A673 (cell line): Measurements from ENCODE around the gene BNIPL. TPM values are rescaled to one million over a fixed set of nuclear protein-coding genes. Genes with fewer than 3 reads are reported as not detected.

Experiments used
- BruUV-seq: library from RNA; stranded (reverse); fragments of 400-500 nt; replicated peaks from 2 replicates; lab custom pipeline; 2021; lab: Mats Ljungman, UMichigan
- CTCF ChIA-PET: fragments of 300-600 bp; sonication (Branson Sonifier 250); formaldehyde crosslinking; loops from one replicate; lab custom pipeline; 2022; ENCODE audit warnings: antibody characterized with exemption; lab: Charles Lee
- POLR2A ChIA-PET: fragments of 300-600 bp; sonication (Branson Sonifier 250); formaldehyde crosslinking; loops from one replicate; lab custom pipeline; 2022; ENCODE audit warnings: antibody characterized with exemption; ENCODE audit not compliant: low non-redundant PET; lab: Charles Lee
- DNase-seq: peaks from one replicate; pipeline ENCODE4 v3.0.0-alpha.2; 2015; ENCODE audit warnings: low spot score
- H3K27ac ChIP-seq: fragments of 200-600 bp; sonication (generic); 2 replicates; pipeline ENCODE4 v1.5.1; 2016; ENCODE audit warnings: mixed run types, low read depth, mild to moderate bottlenecking, mixed read lengths, antibody characterized with exemption, low read length; ENCODE audit not compliant: poor library complexity, severe bottlenecking
- H3K27me3 ChIP-seq: fragments of 200-600 bp; sonication (generic); replicated peaks from 2 replicates; pipeline ENCODE4 v1.6.1; 2017; ENCODE audit warnings: mixed run types, low read depth, mild to moderate bottlenecking, mixed read lengths, antibody characterized with exemption, low read length; ENCODE audit not compliant: insufficient read depth, poor library complexity
- H3K36me3 ChIP-seq: fragments of 200-600 bp; sonication (generic); 2 replicates; pipeline ENCODE4 v1.6.1; 2016; ENCODE audit warnings: mixed run types, mild to moderate bottlenecking, mixed read lengths, antibody characterized with exemption, low read length; ENCODE audit not compliant: insufficient read depth, poor library complexity, severe bottlenecking
- H3K4me1 ChIP-seq: fragments of 200-600 bp; sonication (generic); 2 replicates; pipeline ENCODE4 v1.6.1; 2017; ENCODE audit warnings: mixed run types, mild to moderate bottlenecking, mixed read lengths, antibody characterized with exemption, low read length; ENCODE audit not compliant: insufficient read depth, poor library complexity, severe bottlenecking
- H3K4me3 ChIP-seq: fragments of 200-600 bp; sonication (generic); 2 replicates; pipeline ENCODE4 v1.5.1; 2016; ENCODE audit warnings: low read depth, mixed run types, mild to moderate bottlenecking, mixed read lengths, low read length; ENCODE audit not compliant: poor library complexity, severe bottlenecking
- H3K9me3 ChIP-seq: fragments of 200-600 bp; sonication (generic); 2 replicates; pipeline ENCODE4 v1.6.1; 2016; ENCODE audit warnings: mixed run types, low read depth, mild to moderate bottlenecking, mixed read lengths, antibody characterized with exemption, low read length; ENCODE audit not compliant: poor library complexity, severe bottlenecking
- EZH2 ChIP-seq: fragments of 200-600 bp; sonication (generic); IDR thresholded peaks from 2 replicates; pipeline ENCODE4 v1.6.1; 2017; ENCODE audit warnings: borderline replicate concordance, low read depth, mild to moderate bottlenecking, mixed read lengths, antibody characterized with exemption, low read length; ENCODE audit not compliant: poor library complexity, severe bottlenecking
- intact Hi-C: fragments of 100-400 bp; cut with micrococcal nuclease; formaldehyde crosslinking; loops from one replicate; pipeline ENCODE4 v1.10.0; 2022; ENCODE audit not compliant: unreplicated experiment
- total RNA-seq: library from RNA; stranded (reverse); gene quantifications from 2 replicates; pipeline ENCODE4 v1.2.3, GENCODE V29; 2021
- TF ChIP-seq, protein P1 (sequence below): fragments of 300-800, 200-600 bp; sonication (generic); conservative IDR thresholded peaks from 2 replicates; pipeline ENCODE4 v1.5.1; 2017; ENCODE audit warnings: low read depth, mild to moderate bottlenecking, antibody characterized with exemption, low read length, moderate library complexity, mixed read lengths

The BNIPL gene
- total RNA-seq, 1 experiment from 2014 or later = 3.5 TPM

DNA sequence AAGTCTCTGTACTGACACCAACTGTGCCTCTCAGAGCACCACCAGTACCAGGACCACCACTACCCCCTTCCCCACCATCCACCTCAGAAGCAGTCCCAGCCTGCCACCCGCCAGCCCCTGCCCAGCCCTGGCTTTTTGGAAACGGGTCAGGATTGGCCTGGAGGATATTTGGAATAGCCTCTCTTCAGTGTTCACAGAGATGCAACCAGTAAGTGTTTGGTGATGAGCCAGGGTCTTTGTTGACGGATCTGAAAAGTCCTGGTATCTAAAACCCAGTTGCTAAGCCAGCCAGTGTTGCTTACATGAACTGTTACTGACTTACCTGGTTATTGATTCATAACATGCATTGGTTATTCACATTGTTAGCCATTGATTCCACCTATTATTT lies 12.3 kb downstream of the BNIPL start:
- DNase-seq = no peak
- ChIA-PET CTCF (interaction anchor here (0.8 to 1.8 kb wide), 2 partner anchors 12 to 24 kb away, joined by 4 to 13 read pairs; partner anchors contain the start of gene MLLT11), POLR2A (no interaction called here)
- Histone ChIP-seq H3K9me3 (no peaks in the 10 kb centered on the region), H3K4me3 (peak overlapping the region; percentile 70), H3K27ac (peak overlapping the region; percentile 64), H3K27me3 (no peaks in the 10 kb centered on the region), H3K36me3 (peaks cover 17% of the 10 kb centered on the region), H3K4me1 (peaks cover 4% of the 10 kb centered on the region)
- no TSS peak for BruUV-seq
- TF ChIP-seq EZH2 = no peak
- TF ChIP-seq, protein P1, sequence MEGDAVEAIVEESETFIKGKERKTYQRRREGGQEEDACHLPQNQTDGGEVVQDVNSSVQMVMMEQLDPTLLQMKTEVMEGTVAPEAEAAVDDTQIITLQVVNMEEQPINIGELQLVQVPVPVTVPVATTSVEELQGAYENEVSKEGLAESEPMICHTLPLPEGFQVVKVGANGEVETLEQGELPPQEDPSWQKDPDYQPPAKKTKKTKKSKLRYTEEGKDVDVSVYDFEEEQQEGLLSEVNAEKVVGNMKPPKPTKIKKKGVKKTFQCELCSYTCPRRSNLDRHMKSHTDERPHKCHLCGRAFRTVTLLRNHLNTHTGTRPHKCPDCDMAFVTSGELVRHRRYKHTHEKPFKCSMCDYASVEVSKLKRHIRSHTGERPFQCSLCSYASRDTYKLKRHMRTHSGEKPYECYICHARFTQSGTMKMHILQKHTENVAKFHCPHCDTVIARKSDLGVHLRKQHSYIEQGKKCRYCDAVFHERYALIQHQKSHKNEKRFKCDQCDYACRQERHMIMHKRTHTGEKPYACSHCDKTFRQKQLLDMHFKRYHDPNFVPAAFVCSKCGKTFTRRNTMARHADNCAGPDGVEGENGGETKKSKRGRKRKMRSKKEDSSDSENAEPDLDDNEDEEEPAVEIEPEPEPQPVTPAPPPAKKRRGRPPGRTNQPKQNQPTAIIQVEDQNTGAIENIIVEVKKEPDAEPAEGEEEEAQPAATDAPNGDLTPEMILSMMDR = no peak
- intact Hi-C loops = no loop called here

DNA sequence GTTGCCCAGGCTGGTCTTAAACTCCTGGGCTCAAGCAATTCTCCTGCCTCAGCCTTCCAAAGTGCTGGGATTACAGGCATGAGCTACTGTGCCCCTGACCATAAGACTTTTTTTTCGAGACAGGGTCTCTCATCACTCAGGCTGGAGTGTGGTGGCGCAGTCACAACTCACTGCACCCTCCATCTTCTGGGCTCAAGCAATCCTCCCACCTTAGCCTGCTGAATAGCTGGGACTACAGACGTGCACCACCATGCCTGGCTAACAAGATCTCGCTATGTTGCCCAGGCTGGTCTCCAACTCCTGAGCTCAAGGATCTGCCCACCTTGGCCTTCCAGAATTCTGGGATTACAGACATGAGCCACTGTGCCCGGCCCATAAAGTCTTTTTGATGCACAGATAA lies 13.1 kb downstream of the BNIPL start:
- H3K36me3 ChIP-seq = peaks cover 26% of the 10 kb centered on the region
- no peak overlapping the region for H3K27ac ChIP-seq
- ChIA-PET POLR2A (no interaction called here), CTCF (no interaction called here)
- H3K27me3 ChIP-seq = no peaks in the 10 kb centered on the region
- DNase-seq = no peak
- H3K9me3 ChIP-seq = no peaks in the 10 kb centered on the region
- H3K4me3 ChIP-seq = no peak overlapping the region
- BruUV-seq = no TSS peak
- intact Hi-C loops = no loop called here
- TF ChIP-seq, protein P1 = no peak
- no peak for TF ChIP-seq EZH2
- H3K4me1 ChIP-seq = peaks cover 4% of the 10 kb centered on the region

DNA sequence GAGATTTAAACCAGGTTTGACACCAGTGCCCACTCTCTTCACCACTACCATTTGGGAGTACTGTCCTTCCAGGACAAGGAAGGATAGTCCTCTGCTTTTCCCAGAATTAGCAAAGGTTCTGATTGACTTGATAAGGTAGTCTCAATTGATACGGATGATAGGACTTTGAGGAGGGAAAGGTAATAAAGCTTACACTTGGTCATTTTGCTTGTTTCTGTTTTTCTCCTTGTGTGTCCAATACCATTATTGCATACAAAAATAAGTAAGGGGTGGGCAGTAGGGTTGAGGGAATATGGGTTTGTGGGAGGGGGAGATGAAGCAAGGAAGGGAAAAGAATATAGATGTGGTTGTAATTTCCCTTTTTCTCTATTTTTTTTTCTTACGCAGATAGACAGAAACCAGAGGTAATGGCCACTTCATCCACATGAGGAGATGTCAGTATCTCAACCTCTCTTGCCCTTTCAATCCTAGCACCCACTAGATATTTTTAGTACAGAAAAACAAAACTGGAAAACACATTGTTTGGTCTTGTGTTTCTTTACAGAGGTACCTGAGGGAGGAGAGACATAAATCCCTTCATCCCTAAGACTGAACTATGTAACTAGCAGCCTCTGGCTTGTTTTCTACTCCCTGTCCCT lies 13.8 kb downstream of the BNIPL start:
- no TSS peak for BruUV-seq
- POLR2A ChIA-PET = no interaction called here

More for the DNA sequence above, 13.8 kb downstream of the BNIPL start:
- H3K36me3 ChIP-seq = peaks cover 33% of the 10 kb centered on the region
- DNase-seq = no peak
- peaks cover 4% of the 10 kb centered on the region for H3K4me1 ChIP-seq
- CTCF ChIA-PET = no interaction called here
- H3K4me3 ChIP-seq = no peak overlapping the region
- no peaks in the 10 kb centered on the region for H3K9me3 ChIP-seq
- H3K27me3 ChIP-seq = no peaks in the 10 kb centered on the region
- TF ChIP-seq, protein P1 = no peak
- TF ChIP-seq EZH2 = no peak
- no peak overlapping the region for H3K27ac ChIP-seq
- intact Hi-C loops = no loop called here
